Activated T-cell treated with anti-CD3 and anti-CD28 coated beads, Interleukin-2, amount 50 U/mL, for 1 hour (primary cell): ENCODE results near the gene ATP5MC2.
"Not testable (repeated sequence)": the region's sequence is repeated elsewhere in the genome, so short reads cannot be mapped to it uniquely, and the experiment has no call there.

Experiments used
- DNase-seq: peaks from one replicate; pipeline ENCODE4 v3.0.0-alpha.2; 2020

The ATP5MC2 gene

DNA sequence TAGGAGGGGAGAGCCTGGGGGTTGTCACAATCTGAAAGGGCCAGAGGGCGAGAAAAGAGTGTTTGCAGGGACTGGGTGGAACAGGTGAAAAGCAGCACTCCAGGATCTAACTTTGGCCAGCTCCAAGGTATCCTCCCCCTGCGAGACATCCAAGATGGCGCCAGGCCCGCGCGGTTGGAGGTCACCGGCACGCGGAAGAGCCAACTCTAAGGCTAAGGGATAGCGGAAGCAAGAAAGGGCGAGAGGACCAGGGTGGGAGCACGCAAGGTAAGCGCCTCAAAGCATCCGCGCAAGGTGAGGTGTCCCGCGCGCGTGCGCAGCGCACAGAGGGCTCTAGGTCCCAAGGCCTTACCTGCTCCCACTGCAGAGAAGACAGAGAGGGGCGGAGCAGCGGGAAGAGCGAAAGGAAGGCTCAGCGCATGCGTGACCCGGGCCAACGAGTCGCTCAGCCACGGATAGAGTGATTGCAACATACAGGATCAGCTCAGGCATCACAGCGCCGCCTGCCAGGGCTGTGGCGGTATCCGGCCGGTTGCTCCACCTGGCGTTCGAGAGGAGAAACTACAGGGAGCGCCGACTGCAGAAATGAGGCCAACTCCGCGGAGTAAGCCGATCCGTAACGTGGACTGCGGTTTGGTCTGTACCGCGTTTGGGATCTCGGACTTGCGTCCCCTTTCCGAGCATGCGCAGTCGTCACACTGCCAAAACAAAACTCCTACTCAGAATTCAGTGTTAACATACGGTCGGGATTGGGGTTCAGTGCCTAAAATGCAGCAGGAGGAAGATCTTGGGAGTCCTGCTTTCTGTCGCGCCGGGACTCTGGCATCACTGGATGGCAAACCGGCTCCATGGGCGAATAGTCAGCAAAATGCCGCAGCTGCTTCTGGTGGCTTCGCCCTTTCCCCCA is at the start of gene ATP5MC2:
TSS of gene ATP5MC2 (minus strand) at position 383 of the 907 bp plus-strand sequence. CDS start 3,469 bp downstream, outside the sequence.
- peak; percentile 95 for DNase-seq

DNA sequence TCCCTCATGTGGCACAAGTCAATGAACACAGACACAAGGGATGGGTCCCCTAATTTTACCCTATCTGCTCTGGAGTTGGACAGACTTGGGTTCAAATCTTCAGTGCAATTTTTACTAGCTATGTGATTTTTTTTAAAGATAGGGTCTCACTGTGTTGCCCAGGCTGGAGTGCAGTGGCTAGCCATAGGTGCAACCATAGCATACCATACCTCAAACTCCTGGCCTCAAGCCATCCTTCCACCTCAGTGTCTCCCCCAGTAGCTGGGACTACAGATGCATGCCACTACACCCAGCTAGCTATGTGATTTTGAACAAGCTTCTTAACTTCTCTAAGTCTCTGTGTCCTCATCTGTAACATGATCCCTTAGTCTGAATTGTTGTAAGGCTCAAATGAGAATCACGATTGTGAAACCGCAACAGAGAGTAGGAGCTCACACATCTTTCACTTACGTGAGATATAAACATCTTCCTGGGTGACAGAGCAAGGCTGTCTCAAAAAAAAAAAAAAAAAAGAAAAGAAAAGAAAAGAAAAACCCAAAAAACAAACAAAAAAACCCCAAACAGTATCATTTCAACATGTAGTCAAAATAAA is 46.7 kb upstream of the ATP5MC2 start:
- no peak for DNase-seq

DNA sequence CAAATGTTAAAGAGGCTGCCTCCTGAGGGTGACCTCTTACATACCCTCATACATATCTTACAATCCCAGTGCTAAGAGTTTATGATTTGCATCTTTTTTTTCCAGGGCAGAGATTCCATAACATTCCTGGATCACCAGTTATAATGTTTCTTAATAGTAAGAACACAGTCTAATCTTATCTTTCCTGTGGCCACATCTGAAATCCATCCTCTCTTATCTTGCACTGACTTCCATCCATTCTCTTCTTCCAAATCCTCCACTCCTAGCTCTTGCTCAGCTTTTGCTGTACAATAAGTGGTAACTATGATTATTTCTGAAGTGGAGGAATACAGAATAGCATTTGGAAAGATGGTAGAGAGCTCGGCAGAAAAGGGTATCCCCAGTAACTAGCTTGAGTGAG is 45.1 kb upstream of the ATP5MC2 start:
- no peak for DNase-seq

DNA sequence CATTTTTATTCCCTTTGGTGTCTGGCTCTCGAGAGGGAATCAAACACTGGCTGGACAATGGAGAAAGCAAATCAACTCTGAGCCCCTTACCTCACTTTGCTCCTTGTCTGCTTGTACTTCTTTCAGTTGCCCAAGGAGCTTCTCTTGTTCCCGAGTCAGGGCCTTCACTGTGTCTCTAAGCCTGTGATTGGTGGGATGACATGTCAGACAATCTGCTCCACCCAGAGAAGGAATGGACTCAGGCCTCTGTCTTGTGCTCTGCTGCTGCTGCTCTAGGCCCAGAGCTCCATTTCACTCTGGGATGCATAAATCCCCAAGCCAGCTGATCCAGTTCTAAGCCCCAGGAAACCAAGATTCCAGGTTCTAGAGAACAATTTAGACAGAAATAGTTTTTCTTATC is 43.8 kb upstream of the ATP5MC2 start:
- no peak for DNase-seq

DNA sequence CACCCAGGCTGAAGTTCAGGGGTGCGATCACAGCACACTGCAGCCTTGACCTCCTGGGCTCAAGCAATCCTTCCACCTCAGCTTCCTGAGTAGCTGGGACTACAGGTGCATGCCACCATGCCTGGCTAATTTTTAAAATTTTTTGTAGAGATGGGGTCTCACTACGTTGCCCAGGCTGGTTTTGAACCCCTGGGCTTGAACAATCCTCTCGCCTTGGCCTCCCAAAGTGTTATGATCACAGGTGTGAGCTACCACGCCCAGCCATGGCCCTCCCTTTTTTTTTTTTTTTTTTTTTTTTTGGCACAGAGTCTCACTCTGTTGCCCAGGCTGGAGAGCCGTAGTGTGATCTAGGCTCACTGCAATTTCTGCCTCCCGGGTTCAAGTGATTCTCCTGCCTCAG is 42.7 kb upstream of the ATP5MC2 start:
- not testable (repeated sequence) for DNase-seq

DNA sequence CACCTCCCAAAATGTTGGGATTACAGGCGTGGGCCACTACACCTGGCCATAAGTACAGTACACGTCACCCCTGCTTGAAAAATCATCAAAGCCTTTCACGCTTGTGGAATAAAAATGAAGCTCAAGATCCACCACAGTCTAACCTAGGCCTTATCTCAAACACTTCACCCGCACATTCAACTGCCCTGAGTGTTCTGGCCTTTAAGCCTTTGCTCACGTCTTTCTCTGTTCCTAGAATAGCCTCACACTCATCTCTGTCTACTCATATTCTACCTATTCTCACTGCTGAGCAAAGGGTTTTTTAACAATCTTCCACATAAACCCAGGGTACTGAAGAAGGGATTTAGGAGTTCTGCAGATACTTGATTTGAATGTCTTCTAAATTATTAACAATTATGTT is 41.4 kb upstream of the ATP5MC2 start:
- no peak for DNase-seq

DNA sequence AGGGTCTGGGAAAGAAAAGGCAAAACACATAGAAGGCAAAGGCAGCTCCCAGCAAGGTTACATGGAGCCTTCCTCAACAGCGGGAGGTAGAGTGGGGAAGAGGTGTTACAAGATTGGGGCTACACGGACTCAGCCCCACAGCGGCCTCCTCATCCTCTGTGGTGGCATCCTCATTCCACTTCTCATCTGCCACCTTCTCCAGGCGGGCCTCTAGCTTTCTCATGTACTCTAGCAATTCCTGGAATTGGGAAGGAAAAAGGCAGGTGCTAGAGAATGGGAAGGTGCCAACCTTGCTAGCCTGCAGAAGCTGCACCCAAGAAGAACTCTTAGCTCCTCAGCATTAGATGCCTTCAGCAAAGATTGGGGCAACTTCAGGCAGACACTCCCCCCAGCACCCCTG is 38.1 kb upstream of the ATP5MC2 start:
- no peak for DNase-seq

DNA sequence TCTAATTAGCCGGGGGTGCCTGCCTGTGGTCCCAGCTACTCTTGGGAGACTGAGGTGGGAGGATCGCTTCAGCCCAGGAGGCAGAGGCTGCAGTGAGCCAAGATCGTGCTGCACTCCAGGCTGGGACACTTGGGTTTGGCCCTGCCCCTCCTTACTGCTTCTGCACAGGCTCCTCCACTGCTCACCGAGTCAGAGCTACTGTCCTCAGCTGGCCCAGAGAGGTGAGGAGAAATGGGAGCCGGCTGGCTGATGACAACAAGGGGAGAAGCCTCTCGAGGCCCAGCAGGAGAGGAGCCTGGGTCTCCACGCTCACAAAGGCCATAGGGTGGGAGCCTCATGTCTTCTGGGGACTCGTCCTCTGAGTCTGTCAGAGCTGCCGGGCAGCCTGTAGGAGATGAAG is 37.6 kb upstream of the ATP5MC2 start:
- no peak for DNase-seq

DNA sequence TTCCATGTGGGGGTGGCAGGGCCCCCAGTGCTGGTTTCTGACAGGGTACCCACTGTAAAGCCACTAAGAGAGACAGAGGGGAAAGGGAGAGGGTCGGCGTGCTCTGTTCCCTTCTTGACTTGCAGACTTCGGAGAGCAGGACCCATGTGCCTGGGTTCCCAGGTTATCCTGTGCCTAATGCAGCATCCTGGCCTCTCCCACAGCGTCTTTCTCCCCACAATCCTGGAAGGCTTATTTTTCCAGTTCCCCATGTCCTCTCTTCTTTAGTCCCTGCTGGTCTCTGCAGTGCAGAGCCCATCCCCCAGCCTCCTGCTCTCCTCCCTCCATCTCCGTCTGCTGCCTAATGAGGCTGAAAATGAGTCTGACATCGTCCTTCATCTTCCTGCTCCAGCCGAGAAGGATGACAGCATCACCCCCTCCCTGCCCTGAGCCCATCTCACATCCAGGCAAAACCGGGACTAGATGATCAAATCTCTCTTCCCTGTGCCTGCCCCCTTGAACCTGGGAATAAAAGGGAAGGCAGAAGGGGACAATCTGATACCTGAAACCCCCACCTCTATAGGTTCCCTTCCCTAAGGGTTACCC is 36.3 kb upstream of the ATP5MC2 start:
- DNase-seq, result no peak

DNA sequence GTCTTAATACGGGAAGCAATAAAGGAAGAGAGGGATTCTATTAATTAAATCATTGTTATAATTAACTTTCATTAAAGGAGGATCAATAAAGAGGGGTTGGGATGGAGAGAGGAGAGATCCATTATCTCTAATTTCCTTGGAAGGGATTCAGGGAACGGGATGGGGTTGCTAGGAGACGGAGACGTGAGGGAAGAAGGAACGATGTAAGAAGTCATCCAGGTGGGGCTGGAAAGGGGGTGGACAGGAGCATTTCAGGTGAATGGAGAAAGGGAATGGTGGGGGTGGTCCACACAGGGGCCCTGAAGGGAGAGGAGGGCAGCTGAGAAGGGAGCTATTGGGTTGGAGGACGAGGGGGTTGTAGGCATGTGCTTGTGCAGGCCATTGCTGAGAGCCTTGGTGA is 34.2 kb upstream of the ATP5MC2 start:
- DNase-seq, result no peak

DNA sequence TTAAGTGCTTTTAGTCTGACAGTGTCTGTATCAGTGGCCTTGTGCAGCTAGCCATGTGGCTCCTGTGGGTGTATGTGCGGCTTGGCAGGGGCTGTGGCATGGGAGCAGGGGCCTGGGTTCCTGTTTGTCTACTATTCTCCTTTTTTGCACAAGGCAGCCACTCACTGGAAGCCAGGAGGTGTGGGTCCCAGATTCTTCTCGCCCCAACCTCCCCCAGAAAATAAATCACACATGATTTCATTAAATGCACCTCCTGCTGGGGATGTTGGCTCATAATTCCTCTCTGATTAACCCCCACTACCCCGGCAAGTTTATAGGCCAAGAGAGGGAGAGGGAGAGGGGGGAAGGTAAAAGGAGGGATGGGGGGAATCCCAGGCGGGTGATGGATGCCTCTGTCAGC is 33.8 kb upstream of the ATP5MC2 start:
- no peak for DNase-seq

DNA sequence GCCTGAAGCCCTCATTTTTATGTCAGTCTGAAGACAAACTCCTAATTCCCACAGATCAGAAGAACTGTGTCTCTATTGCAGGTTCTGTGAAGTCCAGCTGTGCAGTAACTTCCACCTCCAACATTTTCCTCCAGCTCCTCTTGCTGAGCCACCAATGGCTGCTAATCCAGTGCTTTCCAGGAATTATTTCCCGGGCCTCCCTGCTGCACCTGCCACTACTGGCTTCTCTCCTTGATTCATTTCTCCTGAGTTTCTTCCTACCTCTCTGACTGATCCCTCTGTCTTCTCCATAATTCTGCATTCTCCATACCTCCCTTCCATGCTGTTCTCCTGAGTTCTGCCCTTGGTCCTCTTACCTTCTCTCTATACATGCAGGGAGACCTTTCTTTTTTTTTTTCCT is 30.2 kb upstream of the ATP5MC2 start:
- DNase-seq, result no peak

DNA sequence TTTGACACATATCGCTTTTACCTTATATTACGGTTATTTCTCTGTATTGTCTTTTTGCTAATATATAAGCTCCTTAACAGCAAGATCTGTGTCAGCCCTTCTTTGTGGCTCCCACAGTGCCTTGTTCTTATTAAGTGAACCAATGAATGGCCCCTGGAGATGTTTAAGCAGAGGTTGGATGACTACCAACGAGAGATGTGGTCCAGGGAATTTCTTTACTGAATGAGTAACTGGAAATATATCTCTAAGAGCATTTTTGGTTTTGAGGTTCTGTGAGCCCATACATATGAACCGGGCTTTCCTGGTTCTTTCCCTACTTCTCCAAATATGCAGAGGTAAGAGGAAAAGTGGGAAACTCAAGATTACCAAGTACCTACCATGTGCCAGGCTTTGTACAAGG is 27.9 kb upstream of the ATP5MC2 start:
- no peak for DNase-seq

DNA sequence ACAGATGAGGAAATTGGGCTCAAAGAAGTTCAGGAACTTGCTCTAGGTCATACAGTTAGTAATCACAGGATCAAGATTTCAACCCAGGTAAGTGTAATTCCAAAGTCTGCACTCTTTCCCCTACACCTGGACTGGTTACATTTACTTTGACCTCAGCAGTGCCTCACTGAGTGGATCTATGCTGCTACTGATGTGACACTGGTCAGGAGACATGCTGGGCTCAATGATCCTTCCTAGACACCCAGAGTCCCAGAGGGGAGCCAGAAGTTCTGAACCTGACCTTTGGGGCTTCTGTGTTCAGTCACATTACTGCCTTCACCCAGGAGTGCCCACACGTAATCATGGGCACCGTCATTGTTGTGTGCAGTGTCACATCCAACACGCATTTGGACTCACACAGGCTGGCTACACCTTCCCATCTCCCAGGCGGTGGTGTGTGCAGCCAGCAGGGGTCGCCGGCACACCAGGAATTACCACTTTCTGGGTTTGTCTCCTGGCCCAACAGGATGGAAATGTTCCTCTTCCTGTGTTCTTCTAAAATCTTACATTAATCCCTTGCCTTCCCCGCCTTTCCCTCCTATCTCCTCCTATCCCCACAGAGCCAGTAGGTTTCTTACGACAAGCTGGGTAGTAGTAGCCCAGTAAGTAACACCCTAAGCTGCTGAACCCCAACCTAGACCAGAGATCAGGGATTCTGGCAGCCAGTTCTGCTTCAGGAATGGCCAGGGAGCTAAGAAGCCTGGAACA is 25.8 kb upstream of the ATP5MC2 start:
- peak; percentile 80 for DNase-seq

DNA sequence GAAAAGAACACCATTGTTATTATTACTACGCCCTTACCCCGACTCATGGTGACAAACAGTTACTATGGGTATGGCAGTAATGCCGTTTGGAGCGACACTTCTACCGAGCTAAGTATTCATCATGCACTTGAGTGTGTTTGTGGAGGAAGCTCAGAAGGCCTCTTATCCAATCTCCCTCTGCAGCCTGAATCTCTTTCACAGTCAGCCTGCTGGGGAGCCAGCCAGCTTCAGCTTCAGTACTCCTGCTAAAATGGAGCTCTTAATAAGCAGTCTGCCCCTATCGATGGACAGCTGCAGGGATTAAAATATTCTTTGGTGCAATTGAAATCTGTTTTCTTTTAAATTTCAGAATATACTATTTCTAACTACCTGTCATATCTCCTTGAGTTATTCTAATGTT is 24.7 kb upstream of the ATP5MC2 start:
- DNase-seq, result no peak

DNA sequence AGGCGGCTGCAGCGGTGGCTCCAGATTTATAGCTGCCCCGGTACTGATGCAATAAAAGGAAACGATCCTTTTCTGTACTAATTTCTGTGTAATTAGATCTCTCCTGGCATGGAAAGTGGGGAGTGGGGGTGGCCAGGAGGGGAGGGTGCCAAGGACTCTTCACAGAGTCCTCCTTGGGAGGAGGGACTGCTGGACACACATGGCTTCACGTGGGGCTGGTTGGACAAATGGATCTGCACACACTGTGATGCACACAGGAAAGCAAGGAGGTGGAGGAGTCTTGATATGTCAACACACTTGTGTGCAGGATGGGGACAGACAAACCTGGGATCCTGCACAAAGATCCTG is 23.8 kb upstream of the ATP5MC2 start:
- DNase-seq, result no peak

DNA sequence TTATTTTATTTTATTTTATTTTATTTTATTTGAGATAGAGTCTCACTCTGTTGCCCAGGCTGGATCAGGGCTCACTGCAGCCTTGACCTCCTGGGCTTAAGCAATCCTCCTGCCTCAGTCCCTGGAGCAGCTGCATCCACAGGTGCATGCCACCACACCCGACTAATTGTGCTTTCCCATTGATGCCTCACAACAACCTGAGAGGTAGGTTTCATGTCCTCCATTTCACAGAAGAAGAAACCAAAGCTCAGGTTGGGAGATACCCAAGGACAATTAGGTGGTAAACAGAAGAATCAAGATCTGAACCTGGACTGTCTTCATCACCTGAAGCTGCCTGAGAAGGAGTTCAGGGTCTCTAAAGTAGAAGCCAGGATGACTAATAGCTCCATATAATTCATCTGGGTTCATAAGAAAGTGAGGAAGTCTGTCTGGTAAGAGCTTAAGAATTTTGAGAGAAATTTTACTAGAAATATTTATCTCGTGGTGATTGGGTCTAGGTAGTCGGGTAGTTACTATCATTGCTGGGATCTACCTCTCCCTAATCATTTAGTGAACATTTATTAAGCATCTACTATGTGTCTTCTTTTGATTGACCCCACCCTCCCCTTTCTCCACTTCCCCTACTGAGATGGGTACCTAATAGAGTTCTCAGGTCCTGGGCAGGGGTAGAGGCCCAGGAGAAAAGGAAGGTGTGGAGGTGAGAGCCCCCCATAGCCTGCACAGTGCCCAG is 23.2 kb upstream of the ATP5MC2 start:
- DNase-seq, result no peak

DNA sequence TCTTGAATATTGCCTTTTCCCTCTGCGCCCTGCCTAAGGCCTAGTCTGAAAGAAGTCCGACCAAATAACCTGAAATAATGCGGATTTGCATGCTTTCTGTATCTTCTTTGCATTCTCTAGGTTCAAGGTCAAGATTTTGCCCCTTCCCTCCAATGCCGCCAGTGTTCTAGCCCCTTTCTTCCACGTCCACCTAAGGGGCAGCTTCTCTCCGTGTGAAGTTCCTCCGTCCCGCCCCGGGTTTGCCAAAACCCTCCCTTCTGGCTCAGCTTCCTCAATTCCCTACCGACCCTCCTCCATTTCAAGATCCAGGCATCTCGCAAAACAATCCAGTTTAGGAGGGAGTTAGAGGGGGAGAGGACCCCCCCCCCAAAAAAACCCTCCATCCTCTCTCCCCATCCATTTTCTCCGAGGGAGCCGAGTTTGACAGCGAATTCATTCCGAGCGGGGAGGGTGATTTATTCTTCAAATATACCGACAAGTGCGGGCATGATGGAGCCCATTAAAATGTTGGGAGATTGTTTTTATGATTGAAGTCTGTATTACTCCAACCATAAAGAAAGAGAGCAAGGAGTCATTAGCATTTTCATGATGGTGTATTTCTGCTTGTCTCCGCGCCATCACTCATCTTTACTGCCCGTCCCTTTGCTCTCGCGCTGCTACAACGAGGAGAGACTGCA is 20.9 kb upstream of the ATP5MC2 start:
- DNase-seq, result no peak

DNA sequence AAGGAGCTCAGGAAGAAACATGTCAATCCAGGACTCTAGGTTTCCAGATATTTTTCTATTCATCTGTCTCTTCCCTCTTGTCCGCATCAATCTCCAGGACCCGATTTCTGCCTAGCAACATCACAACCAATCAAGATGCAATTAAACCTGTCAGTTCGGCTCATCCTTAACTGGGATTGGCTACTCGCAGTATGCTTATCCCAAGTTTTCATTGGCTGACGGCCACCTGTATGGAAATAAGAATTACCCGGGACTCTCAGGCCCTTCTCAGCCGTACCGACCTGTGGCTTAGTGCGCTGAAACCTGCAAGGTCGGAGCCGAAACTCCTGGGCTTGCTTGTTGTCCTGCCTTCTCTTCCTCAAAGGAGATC is 20.4 kb upstream of the ATP5MC2 start:
- no peak for DNase-seq

DNA sequence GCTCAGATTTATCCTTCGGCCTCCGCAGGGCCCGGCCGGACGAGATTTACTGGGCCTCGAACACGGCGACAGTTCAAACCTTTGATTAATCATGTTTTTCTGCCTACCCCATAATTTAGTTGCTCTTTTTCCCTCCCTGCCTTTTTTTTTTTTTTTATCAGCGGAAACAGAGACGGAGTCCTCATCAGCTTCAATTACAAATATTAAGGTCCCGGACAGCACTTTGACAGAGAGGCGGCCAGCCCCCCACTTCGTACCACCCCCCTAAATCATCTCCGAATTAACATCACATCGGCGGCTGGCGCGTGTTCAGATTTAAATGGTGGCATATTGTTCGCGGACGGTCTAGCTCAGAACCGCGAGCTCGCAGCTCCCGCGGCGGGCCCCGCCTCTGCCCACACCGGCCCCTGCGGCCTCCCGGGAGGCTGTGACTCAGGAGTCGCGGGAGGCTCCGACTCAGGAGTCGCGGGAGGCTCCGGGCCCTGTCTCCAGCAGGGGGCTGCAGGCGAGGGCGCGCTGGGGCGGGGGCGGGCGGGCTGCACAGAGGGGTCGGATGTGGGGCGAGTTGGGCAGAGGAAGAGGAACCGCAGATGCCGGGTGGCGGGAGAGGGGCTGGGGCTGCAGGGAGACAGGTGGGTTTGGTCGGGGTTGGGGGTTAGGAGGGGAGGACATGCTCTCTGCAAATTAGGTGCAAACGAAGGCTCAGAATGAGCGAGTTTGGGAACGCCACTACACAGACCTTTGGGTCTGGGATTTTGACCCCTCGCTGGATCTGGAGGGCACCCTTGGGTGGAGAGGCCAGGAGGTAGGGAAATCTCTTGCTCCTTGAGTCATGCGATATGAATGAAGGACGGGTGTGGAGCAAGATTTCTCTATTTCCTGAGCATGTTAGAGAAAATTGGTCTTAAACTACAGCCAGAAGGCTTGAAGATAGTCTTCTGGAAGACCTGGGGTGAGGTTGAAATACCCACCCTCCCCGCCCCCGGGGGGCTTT is 19.6 kb upstream of the ATP5MC2 start:
- DNase-seq, result peak; percentile 53

DNA sequence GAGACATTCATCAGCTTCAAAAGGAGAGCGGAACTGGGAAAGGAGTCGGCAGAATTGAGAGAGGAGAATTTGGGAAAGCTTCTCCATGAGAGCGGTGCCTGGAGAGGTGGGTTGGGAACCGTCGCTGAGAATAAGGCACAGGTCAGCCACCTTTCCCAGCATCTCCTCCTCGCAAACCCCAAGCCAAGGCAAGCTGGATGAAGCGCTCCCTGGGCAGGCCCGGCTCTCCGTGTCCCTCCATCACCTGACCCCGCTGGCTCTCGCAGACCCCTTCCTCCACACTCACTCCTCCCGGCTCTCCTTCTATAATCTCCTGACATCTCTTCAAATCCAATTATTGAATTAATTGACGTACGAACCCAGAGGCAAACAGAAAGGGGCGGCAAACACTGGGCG is 18.9 kb upstream of the ATP5MC2 start:
- no peak for DNase-seq
